Stimulated activated CD8-positive, alpha-beta memory T cell treated with anti-CD3 and anti-CD28 coated beads, Interleukin-15, amount 100 ng/mL, for 48 hours (primary cell): ENCODE data around the gene SLC6A17.

Experiments
- DNase-seq, 2 donors: peaks; one replicate each; pipeline ENCODE4 v3.0.0-alpha.2; 2020; ENCODE audit warnings: low read depth in 2 of 2

The SLC6A17 gene

DNA sequence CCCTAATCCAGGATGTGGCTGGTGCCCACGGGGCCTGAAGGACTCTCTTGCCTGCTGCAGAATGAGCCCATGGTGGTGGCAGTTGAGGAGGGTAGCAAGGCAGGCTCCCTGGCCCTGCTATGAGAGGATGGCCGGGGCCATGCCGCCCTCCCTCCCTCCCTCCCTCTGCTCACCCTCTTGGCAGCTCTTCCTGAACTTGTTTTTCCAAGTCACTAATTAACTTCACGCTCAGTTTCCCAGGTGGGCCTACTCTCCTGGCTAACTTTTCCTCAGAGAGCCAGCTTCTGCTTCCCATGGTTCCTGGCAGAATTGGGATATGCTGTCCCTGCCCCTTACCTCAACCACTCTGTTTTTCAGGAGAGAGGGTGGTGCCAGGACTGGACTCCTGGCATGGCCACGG lies 70.0 kb downstream of the SLC6A17 start:
- no peak for DNase-seq

DNA sequence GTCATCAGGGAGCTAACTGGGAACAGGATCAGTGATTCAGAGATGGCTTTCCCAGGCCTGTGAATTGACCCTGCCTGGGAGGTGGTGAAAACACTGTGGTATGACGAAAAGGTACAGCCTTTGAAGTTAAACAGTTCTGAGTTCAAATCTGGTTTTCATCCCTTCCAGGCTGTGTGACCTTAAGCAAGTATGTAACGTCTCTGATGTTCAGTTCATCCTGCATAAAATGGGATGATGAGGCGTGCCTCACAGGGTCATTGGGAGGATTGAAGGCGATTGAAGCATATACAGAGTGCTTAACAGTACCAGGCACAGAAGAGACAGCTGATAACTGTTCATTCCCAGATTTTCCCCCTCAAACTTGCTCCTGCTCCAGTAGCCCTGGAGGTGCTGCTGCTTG lies 70.8 kb downstream of the SLC6A17 start:
- no peak for DNase-seq

DNA sequence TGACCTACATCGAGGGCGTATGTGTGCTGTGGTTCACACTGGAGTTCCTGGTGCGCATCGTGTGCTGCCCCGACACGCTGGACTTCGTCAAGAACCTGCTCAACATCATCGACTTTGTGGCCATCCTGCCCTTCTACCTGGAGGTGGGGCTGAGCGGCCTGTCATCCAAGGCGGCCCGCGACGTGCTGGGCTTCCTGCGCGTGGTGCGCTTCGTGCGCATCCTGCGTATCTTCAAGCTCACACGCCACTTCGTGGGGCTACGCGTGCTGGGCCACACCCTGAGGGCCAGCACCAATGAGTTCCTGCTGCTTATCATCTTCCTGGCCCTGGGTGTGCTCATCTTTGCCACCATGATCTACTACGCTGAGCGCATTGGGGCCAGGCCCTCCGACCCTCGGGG lies 72.8 kb downstream of the SLC6A17 start:
- no peak for DNase-seq

DNA sequence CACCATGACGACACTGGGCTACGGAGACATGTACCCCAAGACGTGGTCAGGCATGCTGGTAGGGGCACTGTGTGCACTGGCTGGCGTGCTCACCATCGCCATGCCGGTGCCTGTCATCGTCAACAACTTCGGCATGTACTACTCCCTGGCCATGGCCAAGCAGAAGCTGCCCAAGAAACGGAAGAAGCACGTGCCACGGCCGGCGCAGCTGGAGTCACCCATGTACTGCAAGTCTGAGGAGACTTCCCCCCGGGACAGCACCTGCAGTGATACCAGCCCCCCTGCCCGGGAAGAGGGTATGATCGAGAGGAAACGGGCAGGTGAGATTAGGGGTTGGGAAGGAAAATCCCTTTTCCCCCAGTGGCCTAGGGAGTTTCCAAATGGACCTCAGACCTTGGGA lies 73.3 kb downstream of the SLC6A17 start:
- DNase-seq, result no peak

- DNase-seq, result no peak
Measured at GRCh38 chr1:110224240-110224995, 74.1 kb downstream of the SLC6A17 start.

GRCh38 chr1:110225212-110225611 lies 74.9 kb downstream of the SLC6A17 start:
- no peak for DNase-seq

- DNase-seq, result no peak
Measured at GRCh38 chr1:110225756-110226404, 75.6 kb downstream of the SLC6A17 start.

- DNase-seq, result no peak
Measured at GRCh38 chr1:110227774-110228173, 77.5 kb downstream of the SLC6A17 start.

DNA sequence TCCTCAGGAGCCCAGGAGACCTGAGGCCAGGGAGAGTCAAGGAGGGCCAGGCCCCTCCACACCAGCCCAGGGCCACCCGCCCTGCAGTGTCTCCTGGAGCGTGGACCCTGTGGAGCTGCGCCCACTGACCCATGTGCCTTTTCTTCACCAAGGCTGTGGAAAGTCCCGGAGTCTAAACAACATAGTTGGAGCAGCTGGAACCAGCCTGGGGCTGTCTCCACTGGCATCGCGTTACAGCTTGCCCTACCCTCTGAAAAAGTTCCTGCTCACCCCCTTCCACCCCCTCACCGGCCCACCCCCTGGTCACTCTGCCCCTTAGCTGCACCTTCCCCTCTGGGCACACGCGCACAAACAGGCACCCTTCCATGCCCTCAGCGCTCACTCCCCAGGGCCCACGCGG lies 78.1 kb downstream of the SLC6A17 start:
- DNase-seq, result no peak

GRCh38 chr1:110228869-110229268 lies 78.6 kb downstream of the SLC6A17 start:
- DNase-seq, result no peak

DNA sequence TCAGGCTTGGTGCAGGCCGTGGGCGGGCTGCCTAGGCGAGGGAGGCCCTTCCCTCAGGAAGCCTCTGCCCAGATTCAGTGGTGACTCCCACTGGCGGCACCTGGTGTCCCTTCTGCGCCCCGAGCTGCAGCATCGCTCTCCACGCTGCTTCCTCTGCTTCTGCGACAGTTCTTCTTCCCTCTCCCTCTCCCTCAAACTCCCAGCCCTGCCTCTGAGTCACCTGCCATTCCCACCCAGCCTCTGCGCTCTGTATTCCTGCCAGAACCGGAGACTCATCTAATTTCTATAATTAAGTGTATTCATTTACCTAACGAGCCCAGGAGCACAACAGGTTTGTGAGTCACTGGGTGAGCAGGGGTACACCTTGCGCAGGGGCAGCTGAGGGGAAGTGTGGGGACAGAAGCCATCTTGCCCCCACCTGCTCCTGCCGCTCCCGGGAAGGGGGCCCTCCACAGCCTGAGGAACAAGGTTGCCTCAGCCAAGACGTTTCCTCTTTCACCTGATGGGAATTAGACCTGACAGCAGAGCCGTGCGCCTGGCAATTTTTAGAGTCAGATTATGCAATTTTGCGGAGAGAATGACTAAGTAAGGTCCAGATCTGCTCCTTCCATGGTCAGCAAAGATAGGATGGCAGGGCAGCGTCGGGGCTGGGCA lies 79.2 kb downstream of the SLC6A17 start:
- DNase-seq, result no peak

DNA sequence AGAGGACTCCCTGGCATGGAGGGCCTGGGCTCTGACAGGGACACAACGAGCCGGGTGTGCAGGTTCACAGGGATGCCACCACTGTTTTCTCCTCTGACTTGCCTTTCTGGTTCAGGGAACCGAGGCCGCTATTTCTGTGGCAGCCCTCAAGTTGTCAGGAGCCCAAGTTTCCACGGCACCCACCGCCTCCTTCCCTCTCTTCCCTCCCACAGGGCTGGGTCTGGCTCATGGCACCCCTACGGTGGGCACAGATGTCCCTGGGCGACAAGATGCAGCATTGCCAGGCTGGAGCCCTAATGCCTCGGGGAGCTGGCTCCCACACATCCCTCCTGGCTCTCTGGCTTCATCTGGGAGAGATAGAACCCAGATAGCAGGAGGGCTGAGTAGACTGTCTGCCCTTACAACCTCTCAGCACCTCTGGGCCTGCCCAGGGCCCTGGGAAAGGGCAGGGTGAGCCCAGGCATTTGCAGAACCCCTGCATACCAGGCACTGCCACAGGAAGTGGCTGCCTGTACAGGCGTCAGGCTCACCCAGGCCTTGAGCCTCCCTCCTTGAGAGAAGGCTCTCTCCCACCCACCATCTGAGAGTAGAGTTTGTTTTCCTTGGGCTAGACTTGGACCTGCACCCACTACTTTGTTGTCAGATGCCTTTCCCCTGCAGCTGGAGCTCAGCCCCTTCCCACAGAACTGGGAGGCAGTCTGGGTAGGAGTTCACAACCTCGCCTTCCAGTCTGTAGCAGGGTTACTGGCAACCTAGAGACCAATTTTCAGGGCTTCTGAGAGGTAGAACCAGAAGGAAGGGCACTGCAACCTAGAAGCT lies 80.3 kb downstream of the SLC6A17 start:
- no peak for DNase-seq

DNA sequence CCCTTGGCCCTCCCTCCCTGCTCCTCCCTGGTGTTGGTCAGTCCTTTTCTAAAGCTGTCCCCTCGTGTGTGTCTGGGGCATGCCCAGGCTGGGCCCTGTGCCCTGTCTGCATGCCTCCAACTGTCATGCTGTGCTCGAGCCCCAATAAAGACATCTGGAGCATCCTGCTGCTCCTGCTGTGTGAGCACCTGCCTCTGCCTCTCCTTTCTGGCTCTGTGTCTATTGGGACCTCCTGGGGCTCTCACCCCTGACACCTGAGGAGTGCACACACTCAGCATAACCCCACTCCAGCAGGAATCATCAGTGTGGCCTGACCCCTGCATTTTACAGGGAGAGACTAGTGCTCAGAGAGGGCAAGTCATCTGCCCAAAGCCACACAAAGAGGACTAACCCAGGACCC lies 83.6 kb downstream of the SLC6A17 start:
- no peak for DNase-seq

DNA sequence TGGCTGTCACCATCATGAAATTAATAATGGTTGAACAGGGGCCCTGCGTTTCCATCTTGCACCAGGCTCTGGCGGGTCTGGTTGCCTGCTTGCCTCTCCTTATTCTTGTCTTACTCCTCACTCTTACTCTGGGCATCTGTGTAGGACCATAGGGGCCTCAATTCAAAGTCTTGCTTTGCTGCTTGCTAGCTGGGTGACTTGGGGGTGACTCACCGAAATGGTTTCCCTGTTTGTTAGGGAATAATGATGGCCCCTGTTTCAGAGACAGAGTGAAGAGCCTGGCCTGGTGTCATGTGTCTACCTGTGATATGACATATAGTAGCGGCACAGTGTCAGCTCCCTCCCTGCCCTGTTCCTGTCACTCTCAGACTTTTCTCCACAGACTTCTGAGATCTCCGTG lies 84.4 kb downstream of the SLC6A17 start:
- DNase-seq, result no peak

- no peak for DNase-seq
Measured at GRCh38 chr1:110235181-110235833, 85.0 kb downstream of the SLC6A17 start.

DNA sequence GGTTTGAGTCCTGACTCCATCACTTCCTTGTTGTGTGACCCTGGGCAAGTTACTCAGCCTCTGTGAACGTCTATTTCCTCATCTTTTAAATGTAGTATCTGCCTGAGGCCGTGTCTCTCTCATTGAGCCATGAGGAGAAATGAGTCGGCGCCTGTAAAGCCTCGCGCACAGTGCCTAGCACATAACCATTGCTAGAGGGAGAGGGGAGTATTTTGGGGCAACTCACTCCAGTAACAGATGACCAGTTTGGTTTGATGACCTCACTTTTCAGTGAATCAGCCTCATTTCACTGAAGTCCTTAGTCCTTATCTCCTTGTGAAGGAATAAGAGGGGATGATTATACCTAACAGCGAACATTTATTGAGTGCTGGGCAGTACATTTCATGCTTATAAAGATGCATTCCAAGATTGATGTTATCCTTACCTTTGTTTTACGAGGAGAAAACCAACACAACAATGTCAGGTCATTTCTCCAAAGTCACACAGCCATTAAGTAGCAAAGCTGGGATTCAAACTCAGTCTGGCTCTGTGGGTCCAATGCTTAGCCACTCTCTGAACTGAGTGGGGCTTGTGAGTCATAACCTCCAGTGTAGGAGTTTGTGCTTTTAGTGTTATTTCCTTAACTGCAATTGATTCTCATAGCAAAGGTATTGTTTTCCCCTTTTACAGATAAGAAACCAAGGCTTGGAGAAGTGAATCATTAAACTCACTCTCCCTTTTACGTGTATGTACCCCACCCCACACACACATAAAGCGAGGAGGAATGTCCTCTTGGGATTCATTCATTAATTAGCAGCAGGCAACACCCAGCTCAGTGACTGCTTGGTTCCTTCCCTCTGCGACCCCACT lies 85.8 kb downstream of the SLC6A17 start:
- DNase-seq, result peak; percentile 55 to 72

GRCh38 chr1:110237386-110238152 lies 87.3 kb downstream of the SLC6A17 start:
- no peak for DNase-seq

DNA sequence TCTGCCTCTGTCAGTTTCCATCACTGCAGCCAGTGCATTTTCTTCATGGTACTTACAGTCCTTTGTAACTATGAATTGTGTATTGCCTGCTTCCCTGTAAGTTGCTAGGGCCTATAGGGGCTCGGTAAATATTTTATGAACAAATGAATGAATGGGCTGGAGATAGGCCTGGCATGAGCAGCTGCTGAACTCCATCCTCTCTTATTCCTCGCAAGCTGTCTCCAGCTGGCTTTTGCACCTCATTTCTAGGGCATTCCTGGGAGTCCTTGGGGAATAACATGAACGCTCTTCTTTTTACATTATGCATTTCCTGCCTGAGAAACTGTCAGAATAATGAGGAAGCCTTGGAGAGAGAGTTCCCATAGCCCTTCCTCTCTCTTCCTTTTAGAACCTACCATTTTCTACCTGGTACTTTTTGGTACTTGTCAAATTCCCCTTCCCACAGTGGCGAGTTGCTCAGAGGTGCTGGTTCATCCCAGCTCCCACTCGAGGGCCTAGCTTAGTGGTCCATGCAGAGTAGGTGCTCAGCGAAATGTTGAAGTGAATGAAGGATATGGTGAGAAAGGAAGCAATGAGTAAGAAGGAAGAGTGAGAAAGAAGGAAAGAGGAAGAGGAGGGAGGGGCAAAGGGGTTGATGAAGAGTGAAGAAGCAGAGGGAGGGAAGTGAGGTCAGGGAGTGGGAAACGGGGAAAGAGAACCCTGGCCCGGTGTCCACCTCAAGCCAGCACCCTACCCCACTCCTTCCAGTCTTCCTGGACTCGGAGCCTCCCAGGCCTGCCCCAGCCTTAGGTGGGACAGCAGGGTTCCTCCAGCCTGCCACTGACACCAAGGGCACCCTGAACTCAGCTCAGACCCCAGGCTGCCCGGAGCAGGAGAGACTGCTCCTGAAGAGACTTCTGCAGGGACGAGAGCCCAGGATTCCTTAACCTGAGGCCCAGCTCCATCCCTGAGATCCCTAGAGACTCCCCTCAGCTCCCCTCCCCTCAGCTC lies 89.4 kb downstream of the SLC6A17 start:
- DNase-seq, result no peak
